Stimulated activated CD8-positive, alpha-beta memory T cell treated with anti-CD3 and anti-CD28 coated beads, Interleukin-4, amount 100 ng/mL, for 48 hours (primary cell): ENCODE results near the gene PARD3.
"Not testable (repeated sequence)": the region's sequence is repeated elsewhere in the genome, so short reads cannot be mapped to it uniquely, and the experiment has no call there.

Source experiments
- DNase-seq: peaks from one replicate; pipeline ENCODE4 v3.0.0-alpha.2; 2020

The PARD3 gene

GRCh38 chr10:34078745-34079470, 736.2 kb downstream of the PARD3 start:
- DNase-seq: no peak

GRCh38 chr10:34078017-34078744, 736.9 kb downstream of the PARD3 start:
- no peak for DNase-seq

DNA sequence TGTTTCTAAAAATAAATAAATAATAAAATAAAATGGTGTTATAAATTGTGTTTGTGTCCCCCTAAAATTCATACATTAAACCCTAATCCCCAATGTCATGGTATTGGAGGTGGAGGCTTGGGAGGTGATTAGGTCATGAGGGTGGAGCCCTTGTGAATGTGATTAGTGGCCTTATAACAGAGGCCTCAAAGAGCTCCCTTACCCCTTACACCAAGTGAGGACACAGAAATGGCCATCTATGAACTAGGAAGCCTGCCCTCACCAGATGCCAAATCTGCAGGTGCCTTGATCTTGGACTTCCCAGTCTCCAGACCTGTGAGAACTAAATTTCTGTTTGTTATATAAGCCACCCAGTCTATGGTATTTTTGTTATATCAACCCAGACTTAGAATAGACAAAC, 738.7 kb downstream of the PARD3 start:
- DNase-seq: no peak

- DNase-seq: no peak
Measured at GRCh38 chr10:34075254-34075926, 739.7 kb downstream of the PARD3 start.

GRCh38 chr10:34074051-34074450, 741.0 kb downstream of the PARD3 start:
- DNase-seq: no peak

GRCh38 chr10:34067741-34068140, 747.4 kb downstream of the PARD3 start:
- DNase-seq: not testable (repeated sequence)

DNA sequence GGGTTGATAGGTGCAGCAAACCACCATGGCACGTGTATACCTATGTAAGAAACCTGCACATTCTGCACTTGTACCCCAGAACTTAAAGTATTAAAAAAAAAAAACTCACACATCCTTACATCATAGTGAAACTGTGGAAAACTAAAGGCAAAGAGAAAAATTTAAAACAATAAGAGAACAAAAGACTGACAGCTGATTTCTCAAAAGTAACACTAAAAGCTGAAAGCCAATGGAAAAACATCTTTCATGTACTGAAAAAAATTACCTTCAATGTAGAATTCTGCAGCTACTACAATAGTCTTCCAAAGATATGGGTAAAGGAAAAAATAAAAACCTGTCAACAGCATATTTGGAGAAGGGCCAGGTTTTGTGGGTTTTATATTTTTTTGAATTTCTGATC, 751.5 kb downstream of the PARD3 start:
- DNase-seq: no peak

DNA sequence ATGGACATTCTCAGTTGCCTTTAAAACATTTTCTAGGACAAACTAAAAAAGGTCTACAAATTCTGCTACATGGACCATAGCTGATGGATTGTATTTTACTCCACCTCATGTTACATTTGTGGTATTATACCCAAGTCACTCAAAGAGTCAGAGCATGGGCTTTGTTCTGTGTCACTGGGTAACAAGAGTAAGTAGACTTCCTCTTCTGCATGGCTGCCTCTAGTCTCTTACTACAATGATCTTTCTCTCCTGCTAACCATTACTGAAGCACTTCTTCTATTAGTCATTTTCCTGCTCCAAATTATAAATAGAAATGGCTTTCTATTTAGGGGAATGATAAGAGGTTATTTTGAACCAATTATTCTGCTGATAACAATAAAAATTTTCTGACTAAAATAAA, 753.3 kb downstream of the PARD3 start:
- no peak for DNase-seq
